ENCODE results near the gene FAF1. TPM values are rescaled to one million over a fixed set of nuclear protein-coding genes. Genes with fewer than 3 reads are reported as not detected.

Gene FAF1
- total RNA-seq, 2 donors from 2014 or later = 17.8 to 27.5 TPM

GRCh38 chr1:50976111-50976889, 16.2 kb upstream of the FAF1 start:
- DNase-seq (no peak), ATAC-seq (no peak)
- Histone ChIP-seq H3K9me3 (no peaks in the 10 kb centered on the region), H3K4me1 (peaks cover 11% of the 10 kb centered on the region), H3K27me3 (no peaks in the 10 kb centered on the region), H3K4me3 (no peak overlapping the region), H3K36me3 (replicated peaks in 1 of 2; ENCODE audit: insufficient read depth in 1 of 2, low read depth in 2 of 2) (no peaks in the 10 kb centered on the region), H3K27ac (peak overlapping the region; percentile 11 to 97 (median 90))
- 58 to 64% methylated on average over 19 of the region's 19 CpGs for WGBS, 2 donors
- TF ChIP-seq POLR2A (IDR thresholded peaks at IDR 0.05) = no peak
- TF ChIP-seq CTCF (IDR thresholded peaks at IDR 0.05) = no peak
- intact Hi-C loops (cut with DNase I) = no loop called here

DNA sequence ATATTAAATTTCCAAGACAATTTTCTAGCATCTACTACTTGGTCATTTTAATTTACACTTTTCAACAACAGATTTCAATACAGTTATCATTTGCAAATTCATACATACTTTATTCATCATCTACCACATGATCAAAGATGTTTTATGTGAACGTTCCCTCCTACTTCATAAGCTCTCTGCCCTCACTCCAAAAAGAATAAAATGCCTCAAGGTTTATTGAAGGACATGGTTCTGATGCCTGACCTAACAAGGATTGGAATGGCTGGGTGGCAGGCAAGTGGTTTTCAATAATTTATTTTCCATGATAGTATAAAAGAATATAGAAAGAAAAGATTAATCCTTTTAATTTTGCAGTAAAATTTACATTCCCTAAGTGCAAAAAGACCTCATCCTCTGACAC, 15.4 kb upstream of the FAF1 start:
- peaks cover 17% of the 10 kb centered on the region for H3K4me1 ChIP-seq
- H3K27ac ChIP-seq = no peak overlapping the region
- H3K9me3 ChIP-seq = no peaks in the 10 kb centered on the region
- TF ChIP-seq CTCF (IDR thresholded peaks at IDR 0.05) = no peak
- no peak for TF ChIP-seq POLR2A (IDR thresholded peaks at IDR 0.05)
- intact Hi-C loops (cut with DNase I) = no loop called here
- DNase-seq = no peak
- ATAC-seq = no peak
- H3K36me3 ChIP-seq (replicated peaks in 1 of 2; ENCODE audit: insufficient read depth in 1 of 2, low read depth in 2 of 2) = no peaks in the 10 kb centered on the region
- H3K4me3 ChIP-seq = no peak overlapping the region
- no peaks in the 10 kb centered on the region for H3K27me3 ChIP-seq
- 73 to 79% methylated on average over 1 of the region's 1 CpG for WGBS, 2 donors

- peaks cover 17% of the 10 kb centered on the region for H3K4me1 ChIP-seq
- no peak overlapping the region for H3K27ac ChIP-seq
- intact Hi-C loops (cut with DNase I) = no loop called here
- H3K27me3 ChIP-seq = no peaks in the 10 kb centered on the region
- no peak overlapping the region for H3K4me3 ChIP-seq
- no peaks in the 10 kb centered on the region for H3K36me3 ChIP-seq (replicated peaks in 1 of 2; ENCODE audit: insufficient read depth in 1 of 2, low read depth in 2 of 2)
- WGBS, 2 donors = 92 to 98% methylated on average over 1 of the region's 1 CpG
- DNase-seq = no peak
- TF ChIP-seq CTCF (IDR thresholded peaks at IDR 0.05) = no peak
- ATAC-seq = no peak
- H3K9me3 ChIP-seq = no peaks in the 10 kb centered on the region
These were observed 14.5 kb upstream of the FAF1 start for GRCh38 chr1:50974618-50974935.

GRCh38 chr1:50973875-50974617, 14.0 kb upstream of the FAF1 start:
- H3K4me1 ChIP-seq = peaks cover 17% of the 10 kb centered on the region
- intact Hi-C loops (cut with DNase I) = no loop called here
- ATAC-seq = no peak
- 90 to 94% methylated on average over 13 of the region's 13 CpGs for WGBS, 2 donors
- DNase-seq = no peak
- no peak for TF ChIP-seq POLR2A (IDR thresholded peaks at IDR 0.05)
- TF ChIP-seq CTCF (IDR thresholded peaks at IDR 0.05) = no peak
- H3K27ac ChIP-seq = no peak overlapping the region
- H3K36me3 ChIP-seq (replicated peaks in 1 of 2; ENCODE audit: insufficient read depth in 1 of 2, low read depth in 2 of 2) = no peaks in the 10 kb centered on the region
- H3K9me3 ChIP-seq = no peaks in the 10 kb centered on the region
- H3K4me3 ChIP-seq = no peak overlapping the region
- no peaks in the 10 kb centered on the region for H3K27me3 ChIP-seq
